Measurements from ENCODE around the gene WASF3. TPM values are rescaled to one million over a fixed set of nuclear protein-coding genes. Genes with fewer than 3 reads are reported as not detected.

Gene WASF3
- total RNA-seq, 4 donors from 2014 or later: 22.9 to 50.8 (median 47.9) TPM

- no peak for DNase-seq (ENCODE audit: low spot score)
- ATAC-seq (ENCODE audit: low FRiP score): no peak
- TF ChIP-seq CTCF (IDR thresholded peaks at IDR 0.05): no peak
Measured at GRCh38 chr13:26601669-26602068, 44.2 kb downstream of the WASF3 start.

GRCh38 chr13:26602783-26603182, 45.3 kb downstream of the WASF3 start:
- no peak for TF ChIP-seq CTCF (IDR thresholded peaks at IDR 0.05)
- DNase-seq (ENCODE audit: low spot score): no peak
- ATAC-seq (ENCODE audit: low FRiP score): no peak

GRCh38 chr13:26604784-26605545, 47.5 kb downstream of the WASF3 start:
- DNase-seq (ENCODE audit: low spot score) (no peak), ATAC-seq (ENCODE audit: low FRiP score) (peak; percentile 54)
- TF ChIP-seq CTCF (IDR thresholded peaks at IDR 0.05): no peak

GRCh38 chr13:26605845-26606244, 48.4 kb downstream of the WASF3 start:
- ATAC-seq (ENCODE audit: low FRiP score) (no peak), DNase-seq (ENCODE audit: low spot score) (no peak)
- TF ChIP-seq CTCF (IDR thresholded peaks at IDR 0.05): no peak

- DNase-seq (ENCODE audit: low spot score): no peak
- no peak for TF ChIP-seq CTCF (IDR thresholded peaks at IDR 0.05)
- ATAC-seq (ENCODE audit: low FRiP score): no peak
Measured at GRCh38 chr13:26606631-26607030, 49.1 kb downstream of the WASF3 start.

- DNase-seq (ENCODE audit: low spot score): no peak
Measured at GRCh38 chr13:26614721-26615120, 57.2 kb downstream of the WASF3 start.

More at GRCh38 chr13:26614721-26615120, 57.2 kb downstream of the WASF3 start:
- no peak for TF ChIP-seq CTCF (IDR thresholded peaks at IDR 0.05)
- no peak for ATAC-seq (ENCODE audit: low FRiP score)

Measured in omental fat pad (tissue), 4 donors.